Rectal smooth muscle tissue (tissue), 1 donor: ENCODE results near the gene CTH.

ENCODE experiments used
- H3K27ac ChIP-seq: one replicate; pipeline ENCODE4 v1.7.0; 2013; ENCODE audit warnings: low read depth, low read length, inconsistent platforms
- H3K27me3 ChIP-seq: one replicate; pipeline ENCODE4 v1.7.0; 2013; ENCODE audit warnings: low read length; ENCODE audit not compliant: control insufficient read depth, insufficient read depth
- H3K36me3 ChIP-seq: one replicate; pipeline ENCODE4 v1.7.0; 2013; ENCODE audit warnings: low read length; ENCODE audit not compliant: control insufficient read depth, insufficient read depth
- H3K4me1 ChIP-seq: one replicate; pipeline ENCODE4 v1.7.0; 2013; ENCODE audit warnings: low read length; ENCODE audit not compliant: control insufficient read depth, insufficient read depth
- H3K4me3 ChIP-seq: one replicate; pipeline ENCODE4 v1.7.0; 2013; ENCODE audit warnings: low read length
- H3K9ac ChIP-seq: one replicate; pipeline ENCODE4 v1.7.0; 2013; ENCODE audit warnings: low read length

Gene CTH

DNA sequence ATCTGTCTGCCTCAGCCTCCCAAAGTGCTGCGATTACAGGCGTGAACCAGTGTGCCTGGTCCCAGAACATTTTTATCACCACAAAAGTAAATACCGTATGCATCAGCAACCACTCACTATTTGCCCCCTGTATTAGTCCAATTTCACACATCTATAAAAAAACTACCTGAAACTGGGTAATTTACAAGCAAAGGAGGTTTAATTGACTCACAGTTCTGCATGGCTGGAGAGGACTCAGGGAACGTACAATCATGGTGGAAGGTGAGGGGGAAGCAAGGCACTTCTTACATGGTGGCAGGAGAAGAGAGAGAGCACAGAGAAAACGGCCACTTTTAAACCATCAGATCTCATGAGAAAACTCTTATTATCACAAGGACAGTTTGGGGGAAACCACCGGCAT, 25.6 kb upstream of the CTH start:
- H3K27me3 ChIP-seq, result no peaks in the 10 kb centered on the region
- no peaks in the 10 kb centered on the region for H3K4me1 ChIP-seq
- H3K36me3 ChIP-seq, result no peaks in the 10 kb centered on the region
- H3K27ac ChIP-seq, result no peak overlapping the region
- H3K9ac ChIP-seq, result no peak overlapping the region
- no peak overlapping the region for H3K4me3 ChIP-seq

DNA sequence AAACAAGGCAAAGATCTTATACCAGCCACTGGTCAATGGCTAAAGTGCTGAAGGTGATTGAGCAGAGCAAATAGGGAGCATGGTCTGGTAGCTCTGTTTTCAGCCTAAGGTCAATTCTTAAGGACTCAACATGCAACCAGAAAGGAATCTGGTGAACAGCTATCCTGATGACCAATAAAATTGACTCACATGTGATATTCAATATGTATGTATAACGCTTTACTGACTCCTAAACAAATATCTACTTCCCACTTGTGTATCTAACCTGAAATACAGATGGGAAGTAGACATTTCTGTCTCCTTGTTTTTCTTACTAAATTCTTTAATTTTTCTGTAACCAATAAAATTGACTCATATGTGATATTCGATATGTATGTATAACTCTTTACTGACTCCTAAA, 24.9 kb upstream of the CTH start:
- Histone ChIP-seq H3K27me3 (no peaks in the 10 kb centered on the region), H3K27ac (no peak overlapping the region), H3K36me3 (no peaks in the 10 kb centered on the region), H3K4me3 (no peak overlapping the region), H3K4me1 (no peaks in the 10 kb centered on the region), H3K9ac (no peak overlapping the region)

- no peaks in the 10 kb centered on the region for H3K27me3 ChIP-seq
- no peaks in the 10 kb centered on the region for H3K4me1 ChIP-seq
- no peaks in the 10 kb centered on the region for H3K36me3 ChIP-seq
- H3K9ac ChIP-seq, result no peak overlapping the region
- no peak overlapping the region for H3K27ac ChIP-seq
- H3K4me3 ChIP-seq, result no peak overlapping the region
Measured at GRCh38 chr1:70387507-70387906, 23.6 kb upstream of the CTH start.

GRCh38 chr1:70392626-70393025, 18.4 kb upstream of the CTH start:
- Histone ChIP-seq H3K4me1 (no peaks in the 10 kb centered on the region), H3K4me3 (no peak overlapping the region), H3K9ac (no peak overlapping the region), H3K27ac (no peak overlapping the region), H3K27me3 (no peaks in the 10 kb centered on the region), H3K36me3 (no peaks in the 10 kb centered on the region)

GRCh38 chr1:70396607-70397006, 14.5 kb upstream of the CTH start:
- H3K36me3 ChIP-seq, result no peaks in the 10 kb centered on the region
- H3K9ac ChIP-seq, result no peak overlapping the region
- no peaks in the 10 kb centered on the region for H3K4me1 ChIP-seq
- H3K27me3 ChIP-seq, result no peaks in the 10 kb centered on the region
- H3K4me3 ChIP-seq, result no peak overlapping the region
- no peak overlapping the region for H3K27ac ChIP-seq

GRCh38 chr1:70397013-70397412, 14.1 kb upstream of the CTH start:
- Histone ChIP-seq H3K4me3 (no peak overlapping the region), H3K36me3 (no peaks in the 10 kb centered on the region), H3K27me3 (no peaks in the 10 kb centered on the region), H3K27ac (no peak overlapping the region), H3K9ac (no peak overlapping the region), H3K4me1 (no peaks in the 10 kb centered on the region)

DNA sequence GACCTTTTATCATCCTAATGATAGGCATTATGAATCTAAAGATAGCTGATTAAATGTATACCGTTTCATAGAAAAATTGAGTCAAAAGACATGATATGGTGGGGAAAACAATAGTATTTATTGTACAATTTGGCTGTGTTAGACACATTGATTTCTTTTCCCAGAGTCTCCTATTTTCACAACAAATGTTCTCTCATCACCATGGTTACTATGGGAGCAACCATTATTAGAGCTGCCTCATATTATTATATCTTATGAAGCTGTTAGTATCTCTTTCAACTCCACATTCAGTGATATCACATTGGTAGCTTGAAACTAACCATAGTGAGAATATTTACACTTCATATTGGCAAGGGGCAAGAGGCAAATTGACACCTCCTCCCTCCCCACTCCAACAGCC, 10.7 kb upstream of the CTH start:
- Histone ChIP-seq H3K27me3 (no peaks in the 10 kb centered on the region), H3K36me3 (no peaks in the 10 kb centered on the region), H3K4me3 (no peak overlapping the region), H3K27ac (no peak overlapping the region), H3K9ac (no peak overlapping the region), H3K4me1 (no peaks in the 10 kb centered on the region)

GRCh38 chr1:70401974-70402373, 9.1 kb upstream of the CTH start:
- H3K4me1 ChIP-seq, result no peaks in the 10 kb centered on the region
- no peaks in the 10 kb centered on the region for H3K27me3 ChIP-seq
- no peak overlapping the region for H3K9ac ChIP-seq
- no peaks in the 10 kb centered on the region for H3K36me3 ChIP-seq
- H3K4me3 ChIP-seq, result no peak overlapping the region
- no peak overlapping the region for H3K27ac ChIP-seq

DNA sequence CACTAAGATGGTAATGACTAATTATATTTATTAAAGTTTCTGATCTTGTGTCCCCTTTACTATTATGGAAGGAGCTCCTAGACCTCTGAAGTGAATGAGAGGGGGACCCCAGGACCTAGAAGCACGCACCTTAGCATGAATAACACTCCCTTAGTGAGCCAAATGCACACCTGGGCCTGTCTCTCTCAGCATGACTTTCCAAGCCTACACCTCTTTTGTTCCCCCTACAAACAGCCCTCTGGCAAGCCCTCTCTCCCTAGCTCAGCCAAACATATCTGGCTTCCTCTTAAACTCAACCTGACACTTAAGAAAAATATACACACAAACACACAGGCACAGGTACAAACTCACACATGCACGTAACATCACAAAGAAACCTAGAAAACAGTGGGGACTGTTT, 7.3 kb upstream of the CTH start:
- Histone ChIP-seq H3K9ac (no peak overlapping the region), H3K4me1 (no peaks in the 10 kb centered on the region), H3K27ac (no peak overlapping the region), H3K4me3 (no peak overlapping the region), H3K27me3 (no peaks in the 10 kb centered on the region), H3K36me3 (no peaks in the 10 kb centered on the region)

GRCh38 chr1:70405780-70406416, 5.2 kb upstream of the CTH start:
- Histone ChIP-seq H3K4me3 (no peak overlapping the region), H3K27ac (no peak overlapping the region), H3K4me1 (peaks cover 6% of the 10 kb centered on the region), H3K36me3 (no peaks in the 10 kb centered on the region), H3K9ac (no peak overlapping the region), H3K27me3 (no peaks in the 10 kb centered on the region)

DNA sequence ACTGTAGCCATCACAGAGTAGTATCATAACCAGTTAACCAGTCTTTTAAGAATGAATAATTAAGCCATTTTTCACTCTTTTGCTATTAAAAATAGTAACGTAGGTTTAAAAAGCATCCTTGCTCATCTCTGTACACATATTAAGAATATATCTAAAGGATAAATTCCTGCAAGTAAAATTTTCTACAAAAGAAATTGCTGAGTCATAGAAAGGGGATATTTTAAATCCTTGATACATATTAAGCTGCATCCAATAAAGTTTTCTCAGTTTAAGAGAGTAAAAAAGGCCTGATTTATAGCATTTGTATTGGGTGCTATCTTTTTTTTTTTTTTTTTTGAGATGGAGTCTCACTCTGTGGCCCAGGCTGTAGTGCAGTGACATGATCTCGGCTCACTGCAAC, 1.9 kb upstream of the CTH start:
- Histone ChIP-seq H3K4me1 (peaks cover 6% of the 10 kb centered on the region), H3K9ac (no peak overlapping the region), H3K27ac (no peak overlapping the region), H3K27me3 (no peaks in the 10 kb centered on the region), H3K4me3 (no peak overlapping the region), H3K36me3 (no peaks in the 10 kb centered on the region)

DNA sequence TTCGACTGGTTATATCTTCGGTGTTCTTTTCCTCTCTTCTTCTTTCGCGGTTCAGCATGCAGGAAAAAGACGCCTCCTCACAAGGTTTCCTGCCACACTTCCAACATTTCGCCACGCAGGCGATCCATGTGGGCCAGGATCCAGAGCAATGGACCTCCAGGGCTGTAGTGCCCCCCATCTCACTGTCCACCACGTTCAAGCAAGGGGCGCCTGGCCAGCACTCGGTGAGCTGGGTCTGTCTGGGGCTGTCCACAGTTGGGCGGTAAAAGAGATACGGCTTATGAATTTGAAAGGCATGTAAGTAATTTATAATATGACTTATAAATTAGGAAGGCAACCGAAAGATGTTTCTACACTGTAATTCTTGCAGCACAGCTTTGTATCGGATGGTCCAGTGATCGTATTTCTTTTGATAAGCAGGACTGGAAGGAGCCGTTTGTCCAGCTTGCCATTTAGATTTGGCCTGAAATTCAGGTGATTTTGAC, 334 bp downstream of the CTH start:
- Histone ChIP-seq H3K36me3 (no peaks in the 10 kb centered on the region), H3K27me3 (no peaks in the 10 kb centered on the region), H3K4me3 (peak overlapping the region; percentile 81), H3K4me1 (peaks cover 6% of the 10 kb centered on the region), H3K27ac (peak overlapping the region; percentile 89), H3K9ac (peak overlapping the region; percentile 66)

GRCh38 chr1:70415882-70416281, 4.8 kb downstream of the CTH start:
- no peaks in the 10 kb centered on the region for H3K27me3 ChIP-seq
- no peak overlapping the region for H3K4me3 ChIP-seq
- H3K36me3 ChIP-seq, result no peaks in the 10 kb centered on the region
- H3K4me1 ChIP-seq, result no peaks in the 10 kb centered on the region
- H3K9ac ChIP-seq, result no peak overlapping the region
- H3K27ac ChIP-seq, result no peak overlapping the region
